Right lobe of liver (tissue), 4 donors: ENCODE measurements around the gene CCK.

ENCODE experiments used
- POLR2A ChIP-seq: fragments of 450-650 bp; IDR thresholded peaks from one replicate; pipeline ENCODE4 v1.6.1; 2017; ENCODE audit warnings: antibody characterized with exemption, mild to moderate bottlenecking
- TF ChIP-seq, protein P1 (sequence below), 4 donors: fragments of 200-600 bp in 3 of 4; fragments of 450-650 bp in 1 of 4; IDR thresholded peaks; one replicate each; pipeline versions ENCODE4 v1.5.1 to v1.8.0; 2016 to 2022; ENCODE audit warnings: antibody characterized with exemption in 4 of 4, mild to moderate bottlenecking in 2 of 4
- donor health status: DM: no; HTN: no; CAD: no.
- donor health status: DM: no; HTN: no; CAD: no.
- donor health status: DM: no; HTN: yes; CAD: no.

DNA sequence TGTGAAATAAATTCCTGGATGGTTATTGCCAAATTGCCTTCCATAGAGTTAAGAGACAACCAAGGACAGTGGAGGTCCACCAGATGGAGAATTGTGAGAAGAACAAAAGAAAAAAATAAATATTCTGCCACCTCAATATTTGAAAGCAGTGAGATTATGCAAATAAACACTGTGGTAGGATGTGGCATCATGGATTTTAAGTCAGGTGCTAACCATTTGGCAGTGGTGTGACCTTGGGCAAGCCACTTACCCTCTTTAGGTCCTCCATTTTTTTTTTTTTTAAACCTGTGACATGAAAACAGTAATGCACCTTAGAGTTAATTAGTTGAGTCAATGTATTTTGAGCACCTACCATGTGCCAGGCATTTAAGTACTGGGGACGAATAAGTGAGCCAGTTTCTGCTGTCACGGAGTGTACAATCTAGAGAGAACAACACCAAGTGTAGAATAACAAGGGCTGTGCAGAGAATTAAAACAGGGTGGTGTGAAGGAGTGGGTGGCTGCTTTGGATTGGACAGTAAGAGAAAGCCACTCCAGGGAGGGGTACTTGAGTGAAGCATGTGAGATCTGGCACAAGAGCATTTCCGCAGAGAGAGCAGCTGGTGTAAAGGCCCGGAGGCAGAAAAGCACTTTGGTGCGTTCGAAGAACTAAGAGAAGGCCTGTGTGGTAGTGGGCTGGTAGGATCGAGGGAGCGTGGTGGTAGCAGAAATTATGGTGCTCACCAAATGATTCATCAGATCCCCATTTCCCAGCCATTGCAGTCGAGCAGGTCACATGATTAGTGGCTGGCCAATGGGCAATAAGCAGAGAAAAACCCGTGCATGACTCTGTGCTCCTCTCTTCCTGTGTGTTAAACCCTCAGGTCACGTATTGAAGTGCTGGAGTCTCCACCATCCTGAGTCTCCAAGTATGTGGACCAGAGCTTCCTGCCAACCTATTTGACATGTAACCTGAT, 39.2 kb downstream of the CCK start:
- TF ChIP-seq, protein P1, sequence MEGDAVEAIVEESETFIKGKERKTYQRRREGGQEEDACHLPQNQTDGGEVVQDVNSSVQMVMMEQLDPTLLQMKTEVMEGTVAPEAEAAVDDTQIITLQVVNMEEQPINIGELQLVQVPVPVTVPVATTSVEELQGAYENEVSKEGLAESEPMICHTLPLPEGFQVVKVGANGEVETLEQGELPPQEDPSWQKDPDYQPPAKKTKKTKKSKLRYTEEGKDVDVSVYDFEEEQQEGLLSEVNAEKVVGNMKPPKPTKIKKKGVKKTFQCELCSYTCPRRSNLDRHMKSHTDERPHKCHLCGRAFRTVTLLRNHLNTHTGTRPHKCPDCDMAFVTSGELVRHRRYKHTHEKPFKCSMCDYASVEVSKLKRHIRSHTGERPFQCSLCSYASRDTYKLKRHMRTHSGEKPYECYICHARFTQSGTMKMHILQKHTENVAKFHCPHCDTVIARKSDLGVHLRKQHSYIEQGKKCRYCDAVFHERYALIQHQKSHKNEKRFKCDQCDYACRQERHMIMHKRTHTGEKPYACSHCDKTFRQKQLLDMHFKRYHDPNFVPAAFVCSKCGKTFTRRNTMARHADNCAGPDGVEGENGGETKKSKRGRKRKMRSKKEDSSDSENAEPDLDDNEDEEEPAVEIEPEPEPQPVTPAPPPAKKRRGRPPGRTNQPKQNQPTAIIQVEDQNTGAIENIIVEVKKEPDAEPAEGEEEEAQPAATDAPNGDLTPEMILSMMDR (IDR thresholded peaks at IDR 0.05) = no peak
- TF ChIP-seq POLR2A = no peak
